K562 (cell line): Measurements from ENCODE around the gene DCXR. TPM values are rescaled to one million over a fixed set of nuclear protein-coding genes. Genes with fewer than 3 reads are reported as not detected.
A peak's percentile ranks its signal among the peaks of the same experiment; 100 is the strongest.

ENCODE experiments used
- CHD1 ChIP-seq: fragments of 200-600 bp; sonication (generic); IDR thresholded peaks from one replicate; pipeline ENCODE4 v1.6.1; 2012; ENCODE audit warnings: mild to moderate bottlenecking, moderate library complexity, low read length, inconsistent platforms
- CREBBP ChIP-seq: IDR thresholded peaks from one replicate; pipeline ENCODE4 v1.6.1; 2012; ENCODE audit warnings: low read depth, mild to moderate bottlenecking, control low read depth, inconsistent platforms, low read length
- HMG20A ChIP-seq: fragments of 450-650 bp; formaldehyde crosslinking; conservative IDR thresholded peaks from 2 replicates; pipeline ENCODE4 v1.4.0; 2020; ENCODE audit warnings: mild to moderate bottlenecking, mixed read lengths
- IRF2 ChIP-seq: sonication (generic); formaldehyde crosslinking; IDR thresholded peaks from 2 replicates; pipeline ENCODE4 v1.8.1; 2022; ENCODE audit warnings: mild to moderate bottlenecking, missing genetic modification reagents
- KLF13 ChIP-seq: fragments of 450-650 bp; IDR thresholded peaks from 2 replicates; pipeline ENCODE4 v1.6.1; 2016; ENCODE audit warnings: missing genetic modification characterization, low read depth, mild to moderate bottlenecking, missing compliant biosample characterization, moderate library complexity, borderline replicate concordance
- NR2C2 ChIP-seq, 2 experiments: fragments of 200-800 bp in 1 of 2; sonication (Bioruptor generic) in 1 of 2; sonication (generic) in 1 of 2; formaldehyde crosslinking in 1 of 2; IDR thresholded peaks; 2 replicates each; pipeline versions ENCODE4 v1.6.1 to v1.8.0; 2016 to 2022; ENCODE audit warnings: mild to moderate bottlenecking in 1 of 2, missing compliant biosample characterization in 1 of 2, missing genetic modification characterization in 1 of 2, missing genetic modification reagents in 1 of 2
- PML ChIP-seq: IDR thresholded peaks from 2 replicates; pipeline ENCODE4 v1.6.1; 2012; ENCODE audit warnings: low read length, inconsistent platforms
- RBM15 ChIP-seq: fragments of 200-400 bp; formaldehyde crosslinking; IDR thresholded peaks from 2 replicates; pipeline ENCODE4 v1.6.1; 2018; ENCODE audit warnings: mild to moderate bottlenecking, low read length, moderate library complexity; ENCODE audit not compliant: insufficient read depth
- RBM34 ChIP-seq: fragments of 200-400 bp; formaldehyde crosslinking; IDR thresholded peaks from 2 replicates; pipeline ENCODE4 v1.6.1; 2018; ENCODE audit warnings: low read length, borderline replicate concordance; ENCODE audit not compliant: insufficient read depth
- SAP30 ChIP-seq: fragments of 200-600 bp; sonication (generic); IDR thresholded peaks from 2 replicates; pipeline ENCODE4 v1.6.1; 2012; ENCODE audit warnings: borderline replicate concordance, low read depth, mild to moderate bottlenecking, moderate library complexity, low read length, control low read depth, inconsistent platforms; ENCODE audit not compliant: insufficient read depth, poor library complexity, severe bottlenecking
- XRCC3 ChIP-seq: fragments of 450-650 bp; IDR thresholded peaks from 2 replicates; pipeline ENCODE4 v1.6.1; 2017; ENCODE audit warnings: mild to moderate bottlenecking, moderate library complexity
- ZBTB7A ChIP-seq: IDR thresholded peaks from 2 replicates; pipeline ENCODE4 v1.6.1; 2011; ENCODE audit warnings: low read depth, mild to moderate bottlenecking, low read length, moderate library complexity, borderline replicate concordance; ENCODE audit not compliant: control insufficient read depth
- ZNF695 ChIP-seq: fragments of 450-650 bp; formaldehyde crosslinking; IDR thresholded peaks from 2 replicates; pipeline ENCODE4 v1.4.0; 2020; ENCODE audit warnings: mild to moderate bottlenecking, moderate library complexity
- polyA plus RNA-seq, 8 experiments: library from polyadenylated mRNA; depleted of rRNA in 4 of 8; stranded (reverse) in 5 of 8; unstranded in 3 of 8; fragments of >200 nt; fragmentation: Nextera tagmentation in 2 of 8; fragmentation: Illumina TruSeq in 1 of 8; extraction: Ambion mirVana in 2 of 8; extraction: Trizol in 1 of 8; gene quantifications; 2 replicates each; pipeline versions ENCODE4 v1.2.1 to v1.2.3, GENCODE V29; 2011 to 2014; ENCODE audit warnings: inconsistent platforms in 1 of 8, missing spikeins in 1 of 8
- total RNA-seq, 7 experiments: library from RNA; depleted of rRNA in 6 of 7; stranded (reverse); fragments of >200 nt in 6 of 7; fragmentation: Illumina TruSeq in 2 of 7; extraction: Trizol in 2 of 7; gene quantifications; 2 replicates each; pipeline versions ENCODE4 v1.2.1 to v1.2.3, GENCODE V29; 2011 to 2021; ENCODE audit warnings: low replicate concordance in 1 of 7
- TF ChIP-seq, protein P1 (sequence below): fragments of 250-450 bp; sonication (Bioruptor Pico); IDR thresholded peaks from 2 replicates; pipeline ENCODE4 v1.9.0; 2021; ENCODE audit warnings: mild to moderate bottlenecking, inconsistent platforms
- TF ChIP-seq, protein P2 (sequence below): sonication (generic); formaldehyde crosslinking; IDR thresholded peaks from 2 replicates; pipeline ENCODE4 v1.8.0; 2022; ENCODE audit warnings: missing genetic modification reagents, mild to moderate bottlenecking, borderline replicate concordance
- TF ChIP-seq, protein P3 (sequence below): sonication (generic); formaldehyde crosslinking; IDR thresholded peaks from 2 replicates; pipeline ENCODE4 v1.8.0; 2023; ENCODE audit warnings: mild to moderate bottlenecking, missing genetic modification reagents
- TF ChIP-seq, protein P4 (sequence below): fragments of 250-450 bp; sonication (Bioruptor Pico); IDR thresholded peaks from 2 replicates; pipeline ENCODE4 v1.4.0; 2020; ENCODE audit warnings: mild to moderate bottlenecking, moderate library complexity

DCXR gene
- total and polyA plus RNA-seq, 9 of the 15 experiments (the other 6 are each of a cell fraction or from before 2014, with no cell fraction given), result 21.3 to 274 (median 156) TPM

DNA sequence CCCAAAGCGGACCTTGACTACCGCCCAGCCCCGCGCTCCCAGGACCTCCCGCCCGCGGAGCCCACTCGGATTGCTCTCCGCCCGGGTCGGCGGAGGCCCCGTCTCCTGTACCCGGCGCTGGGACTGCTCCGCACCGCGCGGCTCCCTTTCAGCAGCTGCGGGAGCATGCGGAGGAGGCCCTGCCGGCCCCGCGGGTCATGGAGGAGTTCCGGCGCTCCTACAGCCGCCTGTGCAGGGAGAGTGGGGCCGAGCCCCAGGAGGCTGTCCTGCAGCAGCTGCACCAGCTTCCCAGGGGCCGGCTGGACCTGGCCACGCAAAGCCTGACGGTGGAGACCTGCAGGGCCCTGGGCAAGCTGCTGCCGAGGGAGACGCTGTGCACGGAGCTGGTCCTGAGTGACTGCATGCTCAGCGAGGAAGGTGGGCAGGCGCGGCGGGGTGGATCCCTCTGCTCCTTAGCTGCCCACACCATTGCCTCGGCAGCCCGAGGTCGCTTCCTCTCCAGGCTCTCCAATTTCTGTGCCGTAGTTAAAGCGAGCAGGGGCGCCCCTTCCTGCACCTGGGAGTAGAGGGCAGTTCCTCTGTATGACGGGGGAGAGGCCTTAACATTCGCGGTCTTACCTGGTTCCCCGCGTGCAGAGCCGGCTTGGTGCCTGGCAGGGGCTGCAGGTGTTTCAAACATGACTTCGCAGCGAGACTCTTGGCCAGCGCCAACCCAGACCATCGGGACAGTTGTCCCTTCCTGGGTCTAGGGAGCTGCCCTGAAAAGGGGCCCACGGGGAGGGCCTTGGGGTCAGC lies 13.9 kb downstream of the DCXR start (continued):
- TF ChIP-seq NR2C2 (CRISPR knock-in tag; IDR thresholded peaks at IDR 0.05), result no peak
- TF ChIP-seq NR2C2 (tag; IDR thresholded peaks at IDR 0.05), result peak; percentile 54; the same call in 1 of the 2 replicates
- TF ChIP-seq RBM34, result no peak
- TF ChIP-seq, protein P1, sequence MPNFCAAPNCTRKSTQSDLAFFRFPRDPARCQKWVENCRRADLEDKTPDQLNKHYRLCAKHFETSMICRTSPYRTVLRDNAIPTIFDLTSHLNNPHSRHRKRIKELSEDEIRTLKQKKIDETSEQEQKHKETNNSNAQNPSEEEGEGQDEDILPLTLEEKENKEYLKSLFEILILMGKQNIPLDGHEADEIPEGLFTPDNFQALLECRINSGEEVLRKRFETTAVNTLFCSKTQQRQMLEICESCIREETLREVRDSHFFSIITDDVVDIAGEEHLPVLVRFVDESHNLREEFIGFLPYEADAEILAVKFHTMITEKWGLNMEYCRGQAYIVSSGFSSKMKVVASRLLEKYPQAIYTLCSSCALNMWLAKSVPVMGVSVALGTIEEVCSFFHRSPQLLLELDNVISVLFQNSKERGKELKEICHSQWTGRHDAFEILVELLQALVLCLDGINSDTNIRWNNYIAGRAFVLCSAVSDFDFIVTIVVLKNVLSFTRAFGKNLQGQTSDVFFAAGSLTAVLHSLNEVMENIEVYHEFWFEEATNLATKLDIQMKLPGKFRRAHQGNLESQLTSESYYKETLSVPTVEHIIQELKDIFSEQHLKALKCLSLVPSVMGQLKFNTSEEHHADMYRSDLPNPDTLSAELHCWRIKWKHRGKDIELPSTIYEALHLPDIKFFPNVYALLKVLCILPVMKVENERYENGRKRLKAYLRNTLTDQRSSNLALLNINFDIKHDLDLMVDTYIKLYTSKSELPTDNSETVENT, result no peak
- TF ChIP-seq PML, result no peak
- no peak for TF ChIP-seq ZNF695 (CRISPR knock-in tag)
- TF ChIP-seq KLF13 (tag), result no peak
- no peak for TF ChIP-seq HMG20A (CRISPR knock-in tag)
- TF ChIP-seq RBM15, result no peak
- peak; percentile 89 for TF ChIP-seq SAP30
- TF ChIP-seq, protein P2, sequence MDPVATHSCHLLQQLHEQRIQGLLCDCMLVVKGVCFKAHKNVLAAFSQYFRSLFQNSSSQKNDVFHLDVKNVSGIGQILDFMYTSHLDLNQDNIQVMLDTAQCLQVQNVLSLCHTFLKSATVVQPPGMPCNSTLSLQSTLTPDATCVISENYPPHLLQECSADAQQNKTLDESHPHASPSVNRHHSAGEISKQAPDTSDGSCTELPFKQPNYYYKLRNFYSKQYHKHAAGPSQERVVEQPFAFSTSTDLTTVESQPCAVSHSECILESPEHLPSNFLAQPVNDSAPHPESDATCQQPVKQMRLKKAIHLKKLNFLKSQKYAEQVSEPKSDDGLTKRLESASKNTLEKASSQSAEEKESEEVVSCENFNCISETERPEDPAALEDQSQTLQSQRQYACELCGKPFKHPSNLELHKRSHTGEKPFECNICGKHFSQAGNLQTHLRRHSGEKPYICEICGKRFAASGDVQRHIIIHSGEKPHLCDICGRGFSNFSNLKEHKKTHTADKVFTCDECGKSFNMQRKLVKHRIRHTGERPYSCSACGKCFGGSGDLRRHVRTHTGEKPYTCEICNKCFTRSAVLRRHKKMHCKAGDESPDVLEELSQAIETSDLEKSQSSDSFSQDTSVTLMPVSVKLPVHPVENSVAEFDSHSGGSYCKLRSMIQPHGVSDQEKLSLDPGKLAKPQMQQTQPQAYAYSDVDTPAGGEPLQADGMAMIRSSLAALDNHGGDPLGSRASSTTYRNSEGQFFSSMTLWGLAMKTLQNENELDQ (CRISPR knock-in tag), result 0 out of 2 replicates have a peak, but pooled peaks have one; percentile 71
- no peak for TF ChIP-seq CREBBP
- TF ChIP-seq IRF2, result no peak
- peak; percentile 63 for TF ChIP-seq CHD1
- TF ChIP-seq, protein P3, sequence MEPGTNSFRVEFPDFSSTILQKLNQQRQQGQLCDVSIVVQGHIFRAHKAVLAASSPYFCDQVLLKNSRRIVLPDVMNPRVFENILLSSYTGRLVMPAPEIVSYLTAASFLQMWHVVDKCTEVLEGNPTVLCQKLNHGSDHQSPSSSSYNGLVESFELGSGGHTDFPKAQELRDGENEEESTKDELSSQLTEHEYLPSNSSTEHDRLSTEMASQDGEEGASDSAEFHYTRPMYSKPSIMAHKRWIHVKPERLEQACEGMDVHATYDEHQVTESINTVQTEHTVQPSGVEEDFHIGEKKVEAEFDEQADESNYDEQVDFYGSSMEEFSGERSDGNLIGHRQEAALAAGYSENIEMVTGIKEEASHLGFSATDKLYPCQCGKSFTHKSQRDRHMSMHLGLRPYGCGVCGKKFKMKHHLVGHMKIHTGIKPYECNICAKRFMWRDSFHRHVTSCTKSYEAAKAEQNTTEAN (CRISPR knock-in tag), result no peak
- TF ChIP-seq, protein P4, sequence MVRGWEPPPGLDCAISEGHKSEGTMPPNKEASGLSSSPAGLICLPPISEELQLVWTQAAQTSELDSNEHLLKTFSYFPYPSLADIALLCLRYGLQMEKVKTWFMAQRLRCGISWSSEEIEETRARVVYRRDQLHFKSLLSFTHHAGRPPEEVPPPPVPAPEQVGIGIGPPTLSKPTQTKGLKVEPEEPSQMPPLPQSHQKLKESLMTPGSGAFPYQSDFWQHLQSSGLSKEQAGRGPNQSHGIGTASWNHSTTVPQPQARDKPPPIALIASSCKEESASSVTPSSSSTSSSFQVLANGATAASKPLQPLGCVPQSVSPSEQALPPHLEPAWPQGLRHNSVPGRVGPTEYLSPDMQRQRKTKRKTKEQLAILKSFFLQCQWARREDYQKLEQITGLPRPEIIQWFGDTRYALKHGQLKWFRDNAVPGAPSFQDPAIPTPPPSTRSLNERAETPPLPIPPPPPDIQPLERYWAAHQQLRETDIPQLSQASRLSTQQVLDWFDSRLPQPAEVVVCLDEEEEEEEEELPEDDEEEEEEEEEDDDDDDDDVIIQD (CRISPR knock-in tag), result no peak
- no peak for TF ChIP-seq XRCC3
- no peak for TF ChIP-seq ZBTB7A
